Lower lobe of right lung (tissue), 2 donors: ENCODE data around the gene MCL1. TPM values are rescaled to one million over a fixed set of nuclear protein-coding genes. Genes with fewer than 3 reads are reported as not detected.
"Not testable (repeated sequence)": the region's sequence is repeated elsewhere in the genome, so short reads cannot be mapped to it uniquely, and the experiment has no call there.

Experiments used
- ATAC-seq, 2 donors: fragments of 200-7000 bp; cut with Tn5 transposase; one replicate each; pipeline ENCODE4 v1.9.1; 2020 to 2022; ENCODE audit warnings: mild to moderate bottlenecking in 2 of 2, moderate library complexity in 2 of 2
- DNase-seq: peaks from one replicate; pipeline ENCODE4 v3.0.0-alpha.2; 2020
- H3K27ac ChIP-seq: fragments of 200-600 bp; one replicate; pipeline ENCODE4 v1.8.0; 2022
- H3K27me3 ChIP-seq: fragments of 200-600 bp; one replicate; pipeline ENCODE4 v1.8.0; 2022; ENCODE audit warnings: low read depth
- H3K36me3 ChIP-seq: fragments of 200-600 bp; one replicate; pipeline ENCODE4 v1.8.0; 2022; ENCODE audit warnings: mild to moderate bottlenecking
- H3K4me1 ChIP-seq: fragments of 200-600 bp; one replicate; pipeline ENCODE4 v1.8.0; 2022
- H3K4me3 ChIP-seq: fragments of 200-600 bp; one replicate; pipeline ENCODE4 v1.8.0; 2022; ENCODE audit warnings: mild to moderate bottlenecking
- H3K9me3 ChIP-seq: fragments of 200-600 bp; one replicate; pipeline ENCODE4 v1.8.0; 2022
- intact Hi-C: fragments of 100-400 bp; cut with DNase I; formaldehyde crosslinking; loops from one replicate; pipeline ENCODE4 v1.11.0; 2022
- total RNA-seq: library from RNA; stranded (reverse); fragmentation: NEBNext Ultra II Directional; extraction: Animal tissue kit (Norgen Biotek cat#: 25700); gene quantifications from one replicate; pipeline ENCODE4 v1.2.1, GENCODE V29; 2021
- TF ChIP-seq, protein P1 (sequence below): fragments of 200-600 bp; IDR thresholded peaks from one replicate; pipeline ENCODE4 v1.8.0; 2022; ENCODE audit warnings: antibody characterized with exemption, mild to moderate bottlenecking
- donor health status: DM: no; HTN: yes; CAD: no; lungs with severe emphysema.

MCL1 gene
- total RNA-seq, 1 donor from 2014 or later: 387 TPM

DNA sequence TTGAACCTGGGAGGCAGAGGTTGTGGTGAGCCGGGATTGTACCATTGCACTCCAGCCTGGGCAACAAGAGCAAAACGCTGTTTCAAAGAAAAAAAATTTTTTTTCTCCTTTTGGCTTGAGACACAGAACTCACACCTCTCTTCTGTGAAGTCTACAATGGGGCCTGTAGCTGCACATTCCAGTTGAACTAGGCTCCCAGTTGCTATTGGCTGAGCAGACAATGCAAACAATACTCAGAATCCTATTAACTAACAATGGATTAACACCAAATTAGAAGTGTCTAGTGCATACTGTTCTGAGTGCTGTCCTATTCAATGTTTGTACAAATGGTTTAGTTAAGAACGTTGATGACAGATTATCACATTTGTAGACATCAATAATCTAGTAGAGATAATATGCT lies 17.6 kb upstream of the MCL1 start:
- H3K4me1 ChIP-seq: no peaks in the 10 kb centered on the region
- DNase-seq: no peak
- no peaks in the 10 kb centered on the region for H3K9me3 ChIP-seq
- no peak overlapping the region for H3K4me3 ChIP-seq
- TF ChIP-seq, protein P1, sequence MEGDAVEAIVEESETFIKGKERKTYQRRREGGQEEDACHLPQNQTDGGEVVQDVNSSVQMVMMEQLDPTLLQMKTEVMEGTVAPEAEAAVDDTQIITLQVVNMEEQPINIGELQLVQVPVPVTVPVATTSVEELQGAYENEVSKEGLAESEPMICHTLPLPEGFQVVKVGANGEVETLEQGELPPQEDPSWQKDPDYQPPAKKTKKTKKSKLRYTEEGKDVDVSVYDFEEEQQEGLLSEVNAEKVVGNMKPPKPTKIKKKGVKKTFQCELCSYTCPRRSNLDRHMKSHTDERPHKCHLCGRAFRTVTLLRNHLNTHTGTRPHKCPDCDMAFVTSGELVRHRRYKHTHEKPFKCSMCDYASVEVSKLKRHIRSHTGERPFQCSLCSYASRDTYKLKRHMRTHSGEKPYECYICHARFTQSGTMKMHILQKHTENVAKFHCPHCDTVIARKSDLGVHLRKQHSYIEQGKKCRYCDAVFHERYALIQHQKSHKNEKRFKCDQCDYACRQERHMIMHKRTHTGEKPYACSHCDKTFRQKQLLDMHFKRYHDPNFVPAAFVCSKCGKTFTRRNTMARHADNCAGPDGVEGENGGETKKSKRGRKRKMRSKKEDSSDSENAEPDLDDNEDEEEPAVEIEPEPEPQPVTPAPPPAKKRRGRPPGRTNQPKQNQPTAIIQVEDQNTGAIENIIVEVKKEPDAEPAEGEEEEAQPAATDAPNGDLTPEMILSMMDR: no peak
- ATAC-seq: no peak
- intact Hi-C loops: no loop called here
- H3K27ac ChIP-seq: no peak overlapping the region
- peaks cover 12% of the 10 kb centered on the region for H3K36me3 ChIP-seq
- H3K27me3 ChIP-seq: no peaks in the 10 kb centered on the region

DNA sequence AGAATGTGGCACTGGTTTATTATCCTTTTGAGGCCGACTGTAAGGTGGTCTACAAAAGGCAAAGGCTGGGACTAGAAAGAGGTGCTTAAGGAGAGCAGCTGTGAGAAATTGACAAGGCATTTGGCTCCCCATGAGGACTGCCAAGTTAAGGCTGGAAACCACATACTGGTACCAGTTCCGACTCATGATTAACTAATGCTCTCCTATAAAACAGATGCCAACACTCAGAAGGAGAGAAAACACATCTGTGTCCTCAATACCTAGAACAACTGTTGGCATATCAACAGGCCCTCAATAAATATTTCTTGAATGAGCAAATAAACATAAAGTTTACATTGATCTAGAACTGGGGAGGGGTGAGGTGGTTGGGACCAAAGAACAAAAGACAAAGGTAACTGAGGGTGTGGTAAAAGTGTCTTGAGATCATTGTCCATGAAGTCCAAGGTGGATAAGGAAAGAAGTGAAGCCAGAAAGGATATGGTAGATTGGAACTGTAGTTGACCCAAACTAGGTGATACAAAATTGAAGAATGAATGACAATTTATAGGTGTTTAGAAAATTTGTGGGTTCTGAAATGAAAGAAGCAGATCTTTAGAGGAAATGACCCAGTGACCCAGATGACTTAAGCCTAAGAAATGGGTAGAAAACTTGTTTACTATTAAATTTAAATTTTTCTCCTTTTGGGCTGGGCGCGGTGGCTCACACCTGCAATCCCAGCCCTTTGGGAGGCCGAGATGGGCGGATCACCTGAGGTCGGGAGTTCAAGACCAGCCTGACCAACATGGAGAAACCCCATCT lies 16.9 kb upstream of the MCL1 start:
- H3K4me1 ChIP-seq: no peaks in the 10 kb centered on the region
- H3K27ac ChIP-seq: no peak overlapping the region
- TF ChIP-seq, protein P1: no peak
- DNase-seq: no peak
- H3K9me3 ChIP-seq: no peaks in the 10 kb centered on the region
- peaks cover 12% of the 10 kb centered on the region for H3K36me3 ChIP-seq
- H3K4me3 ChIP-seq: no peak overlapping the region
- intact Hi-C loops: no loop called here
- H3K27me3 ChIP-seq: no peaks in the 10 kb centered on the region
- no peak for ATAC-seq

DNA sequence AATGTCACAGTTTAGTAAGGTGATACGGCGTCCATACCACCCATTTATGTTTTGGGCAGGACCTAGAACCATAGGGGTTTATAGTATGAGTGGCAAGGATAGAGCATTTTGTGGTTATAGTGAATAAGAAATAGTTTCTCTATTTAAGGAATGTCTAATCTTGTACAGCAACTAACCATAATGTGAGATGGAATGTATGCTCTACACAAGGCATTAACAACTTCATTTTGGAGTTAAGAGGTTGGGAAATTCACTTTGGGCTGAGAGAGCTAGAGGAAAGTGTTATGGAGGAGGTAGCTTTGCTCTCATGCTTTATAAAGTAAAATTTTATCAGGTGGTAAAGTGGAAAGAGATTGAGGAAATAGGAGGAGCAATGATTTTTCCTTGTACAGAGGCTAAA lies 3.0 kb upstream of the MCL1 start:
- Histone ChIP-seq H3K9me3 (no peaks in the 10 kb centered on the region), H3K27ac (no peak overlapping the region), H3K27me3 (no peaks in the 10 kb centered on the region), H3K4me3 (no peak overlapping the region), H3K4me1 (peaks cover 19% of the 10 kb centered on the region), H3K36me3 (peaks cover 6% of the 10 kb centered on the region)
- intact Hi-C loops: no loop called here
- no peak for DNase-seq
- no peak for ATAC-seq
- TF ChIP-seq, protein P1: no peak

DNA sequence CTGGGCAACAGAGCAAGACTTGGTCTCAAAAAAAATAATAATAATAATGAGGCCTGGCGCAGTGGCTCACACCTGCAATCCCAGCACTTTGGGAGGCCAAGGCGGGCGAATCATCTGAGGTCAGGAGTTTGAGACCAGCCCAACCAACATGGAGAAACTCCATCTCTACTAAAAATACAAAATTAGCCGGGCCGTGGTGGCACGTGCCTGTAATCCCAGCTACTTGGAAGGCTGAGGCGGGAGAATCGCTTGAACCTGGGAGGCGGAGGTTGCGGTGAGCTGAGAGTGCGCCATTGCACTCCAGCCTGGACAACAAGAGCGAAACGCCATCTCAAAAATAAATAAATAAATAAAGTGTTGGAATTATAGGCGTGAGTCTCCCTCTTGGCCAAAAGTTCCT lies 2.6 kb upstream of the MCL1 start:
- H3K27me3 ChIP-seq, ATAC-seq, H3K9me3 ChIP-seq, DNase-seq, intact Hi-C loops, H3K4me3 ChIP-seq, H3K27ac ChIP-seq: not testable (repeated sequence)
- H3K4me1 ChIP-seq: peaks cover 19% of the 10 kb centered on the region
- peaks cover 10% of the 10 kb centered on the region for H3K36me3 ChIP-seq

DNA sequence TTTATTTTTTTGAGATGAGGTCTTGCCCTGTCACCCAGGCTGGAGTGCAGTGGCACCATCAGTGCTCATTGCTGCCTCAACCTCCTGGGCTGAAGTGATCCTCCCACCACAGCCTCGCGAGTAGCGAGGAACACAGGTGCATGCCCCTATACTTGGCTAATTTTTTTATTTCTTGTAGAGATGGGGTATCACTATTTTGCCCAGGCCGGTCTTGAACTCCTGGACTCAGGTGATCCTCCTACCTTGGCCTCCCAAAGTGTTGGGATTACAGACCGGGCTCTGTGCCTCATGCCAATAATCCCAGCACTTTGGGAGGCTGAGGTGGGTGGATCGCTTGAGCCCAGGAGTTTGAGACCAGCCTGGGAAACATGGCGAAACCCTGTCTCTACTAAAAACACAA lies 2.0 kb upstream of the MCL1 start:
- Histone ChIP-seq H3K36me3 (peaks cover 15% of the 10 kb centered on the region), H3K4me1 (peaks cover 19% of the 10 kb centered on the region)
- H3K4me3 ChIP-seq, H3K27ac ChIP-seq, DNase-seq, H3K9me3 ChIP-seq, ATAC-seq, H3K27me3 ChIP-seq, intact Hi-C loops: not testable (repeated sequence)

DNA sequence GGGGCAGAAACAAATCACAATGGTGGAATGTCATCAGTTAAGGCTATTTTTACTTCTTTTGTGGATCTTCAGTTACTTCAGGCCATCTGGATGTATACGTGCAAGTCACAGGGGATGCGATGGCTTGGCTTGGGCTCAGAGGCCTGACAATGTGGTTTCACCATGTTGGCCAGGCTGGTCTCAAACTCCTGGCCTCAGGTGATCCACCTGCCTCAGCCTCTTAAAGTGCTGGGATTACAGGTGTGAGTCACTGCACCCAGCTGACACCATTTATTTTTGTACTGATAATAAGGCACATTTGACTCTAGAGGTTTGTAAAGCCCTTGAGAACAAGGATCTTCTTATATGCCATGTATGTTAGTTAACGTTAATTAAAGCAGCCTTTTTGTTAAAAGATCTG lies 1.6 kb upstream of the MCL1 start:
- intact Hi-C loops, DNase-seq, H3K27me3 ChIP-seq, ATAC-seq, H3K9me3 ChIP-seq, H3K4me3 ChIP-seq, H3K27ac ChIP-seq: not testable (repeated sequence)
- Histone ChIP-seq H3K36me3 (peaks cover 20% of the 10 kb centered on the region), H3K4me1 (peaks cover 20% of the 10 kb centered on the region)

DNA sequence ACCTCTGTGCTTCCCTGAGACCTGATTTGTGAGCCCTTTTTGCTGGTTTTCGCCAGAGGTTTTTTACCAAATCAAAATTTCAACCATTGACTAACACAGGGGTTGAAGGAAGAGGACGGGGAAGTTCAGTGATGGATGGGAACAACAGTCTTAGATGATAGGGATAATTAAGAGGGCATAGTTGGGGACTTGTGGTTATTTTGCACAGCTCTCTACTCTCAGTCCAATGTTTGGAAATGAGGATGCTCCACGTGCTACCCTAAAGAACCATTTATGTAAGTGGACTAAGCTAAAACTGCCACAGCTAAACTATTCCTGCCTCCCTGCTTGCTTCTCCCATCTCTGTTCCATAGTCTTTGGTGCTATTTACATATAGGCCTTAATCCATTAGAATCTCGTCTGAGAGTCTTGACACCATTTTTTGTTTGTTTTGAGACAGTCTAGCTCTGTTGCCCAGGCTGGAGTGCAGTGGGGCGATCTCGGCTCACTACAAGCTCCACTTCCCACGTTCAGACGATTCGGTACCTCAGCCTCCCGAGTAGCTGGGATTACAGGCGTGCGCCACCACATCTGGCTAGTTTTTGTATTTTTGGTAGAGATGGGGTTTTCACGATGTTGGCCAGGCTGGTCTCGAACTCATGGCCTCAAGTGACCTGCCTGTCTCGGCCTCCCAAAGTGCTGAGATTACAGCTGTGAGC lies 684 bp upstream of the MCL1 start:
- DNase-seq: no peak
- ATAC-seq: peak; percentile 0 to 3
- H3K4me1 ChIP-seq: peaks cover 28% of the 10 kb centered on the region
- H3K9me3 ChIP-seq: no peaks in the 10 kb centered on the region
- H3K27ac ChIP-seq: peak overlapping the region; percentile 99
- TF ChIP-seq, protein P1: no peak
- no peaks in the 10 kb centered on the region for H3K27me3 ChIP-seq
- intact Hi-C loops: loop anchor here (10.0 kb wide), 1 partner anchor 45 kb away; the partner anchor contains the start of gene ENSA
- H3K4me3 ChIP-seq: peak overlapping the region; percentile 96
- peaks cover 29% of the 10 kb centered on the region for H3K36me3 ChIP-seq
